CD4-positive, alpha-beta memory T cell (primary cell): ENCODE measurements around the gene ZNF396. TPM values are rescaled to one million over a fixed set of nuclear protein-coding genes. Genes with fewer than 3 reads are reported as not detected.

ENCODE experiments used
- CTCF ChIA-PET: fragments of 350-600 bp; sonication (Branson Sonifier 250); formaldehyde crosslinking; loops from one replicate; lab custom pipeline; 2021; ENCODE audit warnings: inconsistent platforms; ENCODE audit not compliant: partially characterized antibody; lab: Charles Lee
- POLR2A ChIA-PET: fragments of 350-600 bp; sonication (Branson Sonifier 250); formaldehyde crosslinking; loops from one replicate; lab custom pipeline; 2021; ENCODE audit not compliant: partially characterized antibody; lab: Charles Lee
- DNase-seq, 5 donors: peaks; one replicate each; pipeline versions ENCODE4 v3.0.0 to v3.0.0-alpha.2; 2020 to 2022; ENCODE audit warnings: mixed read lengths in 1 of 5
- H3K27ac ChIP-seq: one replicate; pipeline ENCODE4 v1.7.0; 2013; ENCODE audit warnings: low read depth, low read length
- H3K27me3 ChIP-seq: 2 replicates; pipeline ENCODE4 v1.7.0; 2013; ENCODE audit warnings: mild to moderate bottlenecking, low read length, moderate library complexity; ENCODE audit not compliant: insufficient read depth
- H3K36me3 ChIP-seq: 2 replicates; pipeline ENCODE4 v1.7.0; 2013; ENCODE audit warnings: mild to moderate bottlenecking, low read length, moderate library complexity; ENCODE audit not compliant: insufficient read depth
- H3K4me1 ChIP-seq: 2 replicates; pipeline ENCODE4 v1.7.0; 2013; ENCODE audit warnings: mild to moderate bottlenecking, low read length, moderate library complexity; ENCODE audit not compliant: insufficient read depth
- H3K4me3 ChIP-seq, 2 donors: one replicate each; pipeline ENCODE4 v1.7.0; 2013; ENCODE audit warnings: low read length in 2 of 2, mild to moderate bottlenecking in 1 of 2
- H3K9me3 ChIP-seq, 2 donors: one replicate each; pipeline ENCODE4 v1.7.0; 2013; ENCODE audit warnings: low read length in 2 of 2, control low read depth in 1 of 2; ENCODE audit not compliant: control insufficient read depth in 1 of 2
- H3K27ac Mint-ChIP-seq, 7 donors: one replicate each; pipeline ENCODE4 v1.8.0; 2020 to 2021; ENCODE audit warnings: mixed read lengths in 7 of 7, mild to moderate bottlenecking in 6 of 7, inconsistent platforms in 3 of 7, moderate library complexity in 3 of 7
- H3K27me3 Mint-ChIP-seq, 2 donors: one replicate each; pipeline ENCODE4 v1.8.0; 2020 to 2021; ENCODE audit warnings: mixed read lengths in 2 of 2
- H3K36me3 Mint-ChIP-seq, 2 donors: one replicate each; pipeline ENCODE4 v1.8.0; 2020 to 2021; ENCODE audit warnings: mixed read lengths in 2 of 2, inconsistent platforms in 1 of 2, mild to moderate bottlenecking in 1 of 2
- H3K4me1 Mint-ChIP-seq, 4 donors: one replicate each; pipeline ENCODE4 v1.8.0; 2020 to 2021; ENCODE audit warnings: mixed read lengths in 4 of 4, mild to moderate bottlenecking in 1 of 4
- H3K4me3 Mint-ChIP-seq, 8 donors: one replicate each; pipeline ENCODE4 v1.8.0; 2020 to 2021; ENCODE audit warnings: mixed read lengths in 8 of 8, mild to moderate bottlenecking in 7 of 8, moderate library complexity in 6 of 8, inconsistent platforms in 3 of 8
- H3K9me3 Mint-ChIP-seq, 8 donors: one replicate each; pipeline ENCODE4 v1.8.0; 2020 to 2021; ENCODE audit warnings: mixed read lengths in 8 of 8, mild to moderate bottlenecking in 5 of 8, inconsistent platforms in 3 of 8, moderate library complexity in 1 of 8
- intact Hi-C: fragments of 100-400 bp; cut with micrococcal nuclease; formaldehyde crosslinking; loops from one replicate; pipeline ENCODE4 v1.15.1; 2023
- polyA plus RNA-seq, 2 donors: library from polyadenylated mRNA; unstranded; fragments of 300-500 nt; fragmentation: Illumina TruSeq; gene quantifications; one replicate each; pipeline ENCODE4 v1.2.3, GENCODE V29; 2021
- total RNA-seq, 2 experiments: library from RNA; stranded (reverse); gene quantifications; one replicate each; pipeline ENCODE4 v1.2.3, GENCODE V29; 2021

ZNF396 gene
- total and polyA plus RNA-seq, 4 experiments from 2014 or later = 1.1 to 7.3 (median 3.5) TPM

DNA sequence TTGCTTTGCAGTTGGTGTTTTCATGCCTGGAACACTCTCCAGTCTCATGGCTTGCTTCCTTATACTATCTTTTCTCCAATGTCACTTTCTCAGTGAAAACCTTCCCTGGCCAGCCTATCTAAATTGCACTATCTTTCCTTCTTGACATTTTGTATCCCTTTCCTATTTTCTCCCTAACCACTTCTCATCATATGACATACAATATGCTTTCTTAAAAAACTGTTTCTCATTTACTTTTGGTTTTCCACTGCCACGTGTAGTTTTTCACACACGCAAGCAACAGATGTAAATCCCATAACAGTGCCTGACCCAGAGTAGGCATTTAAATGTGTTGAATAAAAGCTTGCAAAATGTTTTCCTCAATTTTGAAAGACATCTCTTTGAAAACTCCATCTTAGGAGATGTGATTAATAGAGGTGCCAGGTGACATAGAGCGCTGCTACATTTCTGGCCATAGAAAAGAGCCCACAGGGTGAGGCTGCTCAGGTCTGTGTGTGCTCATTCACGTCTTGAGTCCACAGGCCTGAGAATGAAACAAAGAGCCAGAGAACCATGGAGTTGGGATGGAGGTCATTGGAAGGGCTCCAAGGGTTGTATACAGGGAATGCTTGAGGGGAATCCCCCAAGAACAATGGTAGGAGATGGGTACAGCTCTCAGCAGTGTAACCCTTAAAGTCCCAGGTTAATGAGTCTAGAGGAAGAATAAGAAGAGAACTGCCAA is 45.6 kb downstream of the ZNF396 start:
- Mint-ChIP-seq H3K4me3 (no peak overlapping the region), H3K36me3 (peaks cover 39 to 47% of the 10 kb centered on the region in 2 donors), H3K9me3 (peaks cover 0 to 3% (median 0%) of the 10 kb centered on the region in 8 donors), H3K27ac (no peak overlapping the region), H3K4me1 (peaks cover 3 to 11% (median 9%) of the 10 kb centered on the region in 4 donors), H3K27me3 (no peaks in the 10 kb centered on the region)
- Histone ChIP-seq H3K4me3 (no peak overlapping the region), H3K36me3 (peaks cover 26% of the 10 kb centered on the region), H3K9me3 (no peaks in the 10 kb centered on the region), H3K27ac (no peak overlapping the region), H3K4me1 (no peaks in the 10 kb centered on the region), H3K27me3 (no peaks in the 10 kb centered on the region)
- POLR2A ChIA-PET = no interaction called here
- CTCF ChIA-PET = no interaction called here
- intact Hi-C loops = no loop called here
- no peak for DNase-seq

DNA sequence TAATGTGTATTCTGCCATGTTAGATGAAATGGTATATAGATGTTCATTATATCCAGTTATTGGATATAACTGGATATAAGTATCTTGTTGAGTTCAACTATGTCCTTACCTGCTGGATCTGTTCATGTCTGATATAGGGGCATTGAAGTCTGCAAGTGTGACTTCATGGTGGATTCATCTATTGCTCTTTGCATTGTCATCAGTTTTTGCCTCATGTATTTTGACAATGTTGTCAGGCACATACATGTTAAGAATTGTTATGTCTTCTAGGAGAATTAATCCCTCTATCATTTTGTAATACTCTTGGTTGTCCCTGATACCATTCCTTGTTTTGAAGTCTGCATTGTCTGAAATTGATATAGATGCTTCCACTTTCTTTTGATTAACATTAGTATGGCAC is 48.3 kb downstream of the ZNF396 start:
- POLR2A ChIA-PET = no interaction called here
- intact Hi-C loops = no loop called here
- CTCF ChIA-PET = no interaction called here
- Histone ChIP-seq H3K9me3 (no peaks in the 10 kb centered on the region), H3K27ac (no peak overlapping the region), H3K36me3 (peaks cover 6% of the 10 kb centered on the region), H3K4me1 (no peaks in the 10 kb centered on the region), H3K27me3 (no peaks in the 10 kb centered on the region), H3K4me3 (no peak overlapping the region)
- no peak overlapping the region for H3K4me3 Mint-ChIP-seq
- H3K27ac Mint-ChIP-seq = no peak overlapping the region
- H3K27me3 Mint-ChIP-seq = no peaks in the 10 kb centered on the region
- peaks cover 15 to 21% of the 10 kb centered on the region in 2 donors for H3K36me3 Mint-ChIP-seq
- peaks cover 0 to 3% (median 0%) of the 10 kb centered on the region in 8 donors for H3K9me3 Mint-ChIP-seq
- DNase-seq = no peak
- peaks cover 0 to 7% (median 1%) of the 10 kb centered on the region in 4 donors for H3K4me1 Mint-ChIP-seq

DNA sequence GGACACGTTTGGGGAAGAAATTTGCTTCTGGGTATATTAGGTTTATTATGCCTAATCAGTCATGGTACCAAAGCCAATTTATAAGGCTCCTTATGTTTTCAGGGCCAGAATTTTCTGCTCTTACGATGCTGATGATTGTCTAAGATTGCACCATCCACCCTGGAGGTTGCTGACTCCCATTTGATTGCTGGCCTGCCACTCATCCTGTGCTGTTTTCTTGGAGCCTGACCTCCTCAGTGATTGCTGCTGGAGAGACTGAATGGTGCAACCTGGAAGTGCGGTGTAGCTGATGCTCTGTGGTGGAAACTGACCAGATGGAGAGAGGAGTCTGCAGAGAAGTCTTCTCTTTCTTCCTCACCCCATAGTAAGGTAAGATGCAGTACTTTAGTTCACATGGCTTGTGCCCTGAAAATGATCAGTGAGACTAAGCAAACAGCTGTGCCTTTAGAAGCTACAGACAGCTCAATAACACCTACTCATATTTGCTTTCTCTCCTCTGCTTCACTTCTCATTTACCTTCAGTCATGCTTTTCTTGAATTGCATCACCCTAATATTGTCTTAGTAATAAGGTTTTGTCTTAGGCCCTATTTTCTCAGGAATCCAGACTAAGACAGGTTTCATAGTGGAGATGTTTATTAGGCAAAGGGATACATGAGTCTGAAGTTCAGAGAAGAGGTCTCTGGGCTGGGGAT is 50.3 kb downstream of the ZNF396 start:
- no peak for DNase-seq
- Histone ChIP-seq H3K36me3 (no peaks in the 10 kb centered on the region), H3K9me3 (no peaks in the 10 kb centered on the region), H3K27ac (no peak overlapping the region), H3K27me3 (no peaks in the 10 kb centered on the region), H3K4me1 (no peaks in the 10 kb centered on the region), H3K4me3 (no peak overlapping the region)
- Mint-ChIP-seq H3K4me3 (no peak overlapping the region), H3K4me1 (no peaks in the 10 kb centered on the region), H3K36me3 (peaks cover 0 to 5% of the 10 kb centered on the region in 2 donors), H3K9me3 (peaks cover 0 to 3% (median 0%) of the 10 kb centered on the region in 8 donors), H3K27ac (peak overlapping the region in 1 of 7 donors; percentile 36), H3K27me3 (no peaks in the 10 kb centered on the region)
- intact Hi-C loops = no loop called here
- CTCF ChIA-PET = no interaction called here
- POLR2A ChIA-PET = no interaction called here

DNA sequence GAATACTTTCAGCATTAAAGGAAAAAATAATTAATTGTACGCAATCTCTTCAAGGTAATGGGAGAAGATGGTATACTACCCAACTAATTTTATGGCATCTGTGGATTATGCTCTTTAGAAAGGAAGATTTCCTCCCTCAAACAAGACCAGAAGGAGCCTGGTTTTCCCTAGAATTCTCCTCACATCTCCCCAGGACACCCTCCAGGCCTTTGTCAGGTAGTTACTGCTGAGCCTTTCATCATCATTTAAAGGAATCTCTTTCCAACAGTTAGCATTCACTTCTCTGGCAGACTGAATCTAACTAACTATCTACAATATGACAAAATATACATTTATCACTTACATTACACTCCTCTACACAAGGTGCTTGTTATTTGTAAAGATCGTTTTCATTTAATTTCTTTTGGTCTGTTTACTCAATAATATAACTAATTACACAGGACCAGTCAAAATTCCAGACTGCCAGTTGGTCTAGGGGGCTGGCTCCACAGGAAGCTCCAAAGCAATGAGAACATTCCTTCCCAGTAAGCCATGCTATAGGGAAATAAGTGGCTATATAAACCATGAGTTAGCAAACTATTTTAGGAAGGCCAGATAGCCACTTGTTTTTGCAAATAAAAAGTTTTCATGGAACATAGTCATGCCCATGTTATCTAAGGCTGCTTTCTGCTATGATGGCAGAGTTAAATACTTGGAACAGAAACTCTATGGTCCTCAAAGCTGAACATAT is 52.0 kb downstream of the ZNF396 start:
- ChIA-PET POLR2A (no interaction called here), CTCF (interaction anchor here (1.5 kb wide), 1 partner anchor 9 kb away, joined by 4 read pairs; no protein-coding TSS in a partner anchor)
- H3K27me3 ChIP-seq = no peaks in the 10 kb centered on the region
- no peaks in the 10 kb centered on the region for H3K9me3 ChIP-seq
- H3K36me3 ChIP-seq = no peaks in the 10 kb centered on the region
- Mint-ChIP-seq H3K9me3 (peaks cover 0 to 3% (median 0%) of the 10 kb centered on the region in 8 donors), H3K4me1 (no peaks in the 10 kb centered on the region), H3K36me3 (peaks cover 0 to 5% of the 10 kb centered on the region in 2 donors), H3K27me3 (no peaks in the 10 kb centered on the region), H3K4me3 (no peak overlapping the region), H3K27ac (no peak overlapping the region)
- no peak overlapping the region for H3K27ac ChIP-seq
- intact Hi-C loops = no loop called here
- no peak for DNase-seq
- no peak overlapping the region for H3K4me3 ChIP-seq
- H3K4me1 ChIP-seq = no peaks in the 10 kb centered on the region

DNA sequence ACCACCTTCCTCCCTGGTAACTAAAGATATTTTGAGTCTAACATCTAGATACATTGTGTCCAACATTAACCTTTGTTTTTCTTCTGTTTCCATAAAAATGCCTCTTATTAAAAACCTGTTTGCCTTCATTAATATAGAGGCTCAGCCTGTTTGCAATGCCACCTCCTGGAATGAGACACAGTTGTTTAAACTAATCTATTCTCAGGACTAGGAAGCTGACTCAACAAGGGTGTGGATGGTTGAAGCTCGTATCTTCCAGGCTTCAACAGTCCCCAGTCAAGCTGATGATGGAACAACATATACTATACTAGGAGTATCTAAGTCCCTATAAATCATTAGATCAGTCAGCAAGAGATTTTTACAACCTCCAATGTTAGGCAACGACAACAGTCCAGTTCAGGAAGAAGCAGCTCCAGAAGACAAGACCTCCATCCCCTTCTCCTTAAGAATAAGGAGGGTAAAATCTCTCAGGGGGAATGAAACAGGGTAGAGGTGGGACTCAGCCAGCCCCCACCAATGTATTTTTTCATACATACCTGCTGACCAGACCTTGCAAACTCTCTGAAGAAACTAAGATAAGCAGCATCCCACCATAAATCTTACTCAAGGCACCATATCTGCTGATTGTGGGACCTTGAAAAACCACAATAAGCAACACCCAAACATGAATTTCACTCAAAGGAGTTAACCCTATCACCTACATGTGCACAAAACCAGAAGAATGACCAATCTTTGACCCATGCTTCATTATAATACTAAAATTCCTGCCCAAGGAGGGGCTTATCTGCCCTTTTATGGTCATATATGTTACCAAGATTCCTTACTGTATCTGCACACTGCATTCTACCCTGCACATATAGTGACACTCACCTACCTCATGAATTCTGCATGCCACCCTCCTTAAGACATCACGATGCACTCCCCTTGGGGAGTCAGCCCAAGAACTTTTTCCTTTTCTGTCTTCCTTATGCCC is 54.4 kb downstream of the ZNF396 start:
- ChIA-PET POLR2A (no interaction called here), CTCF (interaction anchor here (0.6 kb wide), 1 partner anchor 9 kb away, joined by 3 read pairs; no protein-coding TSS in a partner anchor)
- no peaks in the 10 kb centered on the region for H3K4me1 ChIP-seq
- Mint-ChIP-seq H3K27me3 (no peaks in the 10 kb centered on the region), H3K27ac (peak overlapping the region in 1 of 7 donors; percentile 14), H3K4me1 (peaks cover 0 to 1% (median 0%) of the 10 kb centered on the region in 4 donors), H3K4me3 (no peak overlapping the region), H3K9me3 (no peaks in the 10 kb centered on the region), H3K36me3 (no peaks in the 10 kb centered on the region)
- H3K4me3 ChIP-seq = no peak overlapping the region
- DNase-seq = no peak
- H3K36me3 ChIP-seq = no peaks in the 10 kb centered on the region
- H3K9me3 ChIP-seq = no peaks in the 10 kb centered on the region
- no peaks in the 10 kb centered on the region for H3K27me3 ChIP-seq
- no peak overlapping the region for H3K27ac ChIP-seq
- intact Hi-C loops = no loop called here
